Activated naive CD8-positive, alpha-beta T cell treated with anti-CD3 and anti-CD28 coated beads, Interleukin-2, amount 10 ng/mL, durations not matched to agents 7 days and 5 days (primary cell): ENCODE data around the gene MAN1A1. TPM values are rescaled to one million over a fixed set of nuclear protein-coding genes. Genes with fewer than 3 reads are reported as not detected.
A peak's percentile ranks its signal among the peaks of the same experiment; 100 is the strongest.

ENCODE experiments used
- ATAC-seq: fragments of 150-1000 bp; cut with Tn5 transposase; one replicate; pipeline ENCODE4 v1.10.0; 2021; ENCODE audit warnings: low read depth, moderate library complexity
- POLR2A ChIA-PET: fragments of 350-600 bp; sonication (Branson Sonifier 250); formaldehyde crosslinking; loops from one replicate; lab custom pipeline; 2021; ENCODE audit warnings: antibody characterized with exemption; lab: Charles Lee
- DNase-seq: peaks from one replicate; pipeline ENCODE4 v3.0.0; 2021
- H3K27ac Mint-ChIP-seq: one replicate; pipeline ENCODE4 v1.8.0; 2022; ENCODE audit warnings: mild to moderate bottlenecking, mixed read lengths
- H3K27me3 Mint-ChIP-seq: one replicate; pipeline ENCODE4 v1.8.0; 2022; ENCODE audit warnings: mild to moderate bottlenecking, moderate library complexity, mixed read lengths
- H3K36me3 Mint-ChIP-seq: one replicate; pipeline ENCODE4 v1.8.0; 2021; ENCODE audit warnings: mild to moderate bottlenecking, mixed read lengths
- H3K4me1 Mint-ChIP-seq: one replicate; pipeline ENCODE4 v1.8.0; 2021; ENCODE audit warnings: mixed read lengths
- H3K4me3 Mint-ChIP-seq: one replicate; pipeline ENCODE4 v1.8.0; 2022; ENCODE audit warnings: mild to moderate bottlenecking, moderate library complexity, mixed read lengths
- H3K9me3 Mint-ChIP-seq: one replicate; pipeline ENCODE4 v1.8.0; 2021; ENCODE audit warnings: mixed read lengths
- total RNA-seq, 2 experiments: library from RNA; stranded (reverse); gene quantifications; one replicate each; pipeline ENCODE4 v1.2.3, GENCODE V29; 2021

The MAN1A1 gene
- total RNA-seq, 2 experiments from 2014 or later, result 19.2 to 19.5 TPM

DNA sequence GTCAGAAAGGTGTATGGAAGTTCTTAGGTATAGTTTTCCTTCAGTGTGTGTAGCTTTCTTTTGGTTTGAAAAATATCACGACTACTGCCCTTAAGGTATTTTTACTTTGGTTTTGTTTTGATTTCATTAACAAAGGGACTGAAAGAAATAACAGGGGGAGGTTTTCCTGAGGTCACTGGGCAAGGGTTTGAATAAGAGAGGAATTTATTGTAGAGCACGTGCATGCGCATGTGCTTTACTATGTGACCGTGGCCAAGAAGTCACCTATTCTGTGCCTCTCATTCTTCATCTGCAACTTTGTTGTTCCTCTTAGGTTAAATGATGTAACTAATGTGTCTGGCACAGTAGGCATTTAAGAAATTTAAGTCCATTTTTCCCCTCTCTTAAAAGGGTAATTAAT lies 4.1 kb upstream of the MAN1A1 start:
- POLR2A ChIA-PET, result no interaction called here
- Mint-ChIP-seq H3K9me3 (no peaks in the 10 kb centered on the region), H3K36me3 (peaks cover 4% of the 10 kb centered on the region), H3K4me3 (no peak overlapping the region), H3K4me1 (peaks cover 15% of the 10 kb centered on the region), H3K27ac (no peak overlapping the region), H3K27me3 (peaks cover 2% of the 10 kb centered on the region)
- ATAC-seq, result no peak
- DNase-seq, result no peak

DNA sequence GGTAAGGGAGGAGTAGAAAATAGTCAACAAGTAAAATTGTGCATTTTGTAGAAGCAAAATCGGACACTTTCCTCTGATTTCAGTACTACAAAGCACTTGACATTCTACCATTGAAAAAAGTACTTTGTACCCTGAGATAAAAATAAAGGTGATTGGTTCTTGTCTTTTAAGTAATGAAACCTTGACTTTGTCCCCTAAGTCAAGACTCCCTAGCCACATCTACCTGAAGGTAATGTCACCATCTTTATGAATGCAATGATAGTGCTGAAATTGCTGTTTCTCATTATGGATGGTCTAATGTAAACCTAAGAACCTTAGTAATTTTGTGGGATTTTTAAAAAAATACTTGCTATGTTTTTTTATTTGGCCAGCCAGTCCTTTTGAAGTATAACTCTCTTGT lies 2.4 kb upstream of the MAN1A1 start:
- DNase-seq, result no peak
- POLR2A ChIA-PET, result no interaction called here
- H3K9me3 Mint-ChIP-seq, result no peaks in the 10 kb centered on the region
- H3K4me3 Mint-ChIP-seq, result peak overlapping the region; percentile 48
- no peak overlapping the region for H3K27ac Mint-ChIP-seq
- ATAC-seq, result no peak
- peaks cover 2% of the 10 kb centered on the region for H3K27me3 Mint-ChIP-seq
- peaks cover 8% of the 10 kb centered on the region for H3K36me3 Mint-ChIP-seq
- H3K4me1 Mint-ChIP-seq, result peaks cover 22% of the 10 kb centered on the region

DNA sequence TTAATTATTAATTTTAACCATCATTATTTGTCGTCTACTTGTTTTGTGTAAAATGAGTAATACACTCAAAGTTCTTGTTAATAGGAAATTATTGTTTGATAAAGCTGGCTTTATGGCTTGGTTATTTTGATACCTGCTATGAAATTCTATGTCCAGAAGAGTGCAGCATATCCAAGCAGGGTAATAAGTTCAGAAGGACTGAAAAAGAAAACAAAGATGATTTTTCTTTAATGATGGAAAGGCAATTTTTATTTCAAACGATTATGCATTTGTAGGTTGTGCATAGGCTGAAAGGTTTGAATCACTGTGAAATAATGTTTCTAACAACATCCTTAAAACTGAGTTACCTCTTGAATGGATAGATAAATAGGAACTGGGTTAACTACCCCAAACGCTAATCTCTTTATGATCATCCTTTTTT lies 1.4 kb upstream of the MAN1A1 start:
- no peak for DNase-seq
- Mint-ChIP-seq H3K27ac (peak overlapping the region; percentile 85), H3K9me3 (no peaks in the 10 kb centered on the region), H3K27me3 (peaks cover 2% of the 10 kb centered on the region), H3K4me1 (peaks cover 31% of the 10 kb centered on the region), H3K4me3 (peak overlapping the region; percentile 78), H3K36me3 (peaks cover 6% of the 10 kb centered on the region)
- POLR2A ChIA-PET, result interaction anchor here (0.8 to 2.0 kb wide), 7 partner anchors 11 to 497 kb away, joined by 3 to 10 read pairs (median 3); no protein-coding TSS in a partner anchor
- no peak for ATAC-seq

DNA sequence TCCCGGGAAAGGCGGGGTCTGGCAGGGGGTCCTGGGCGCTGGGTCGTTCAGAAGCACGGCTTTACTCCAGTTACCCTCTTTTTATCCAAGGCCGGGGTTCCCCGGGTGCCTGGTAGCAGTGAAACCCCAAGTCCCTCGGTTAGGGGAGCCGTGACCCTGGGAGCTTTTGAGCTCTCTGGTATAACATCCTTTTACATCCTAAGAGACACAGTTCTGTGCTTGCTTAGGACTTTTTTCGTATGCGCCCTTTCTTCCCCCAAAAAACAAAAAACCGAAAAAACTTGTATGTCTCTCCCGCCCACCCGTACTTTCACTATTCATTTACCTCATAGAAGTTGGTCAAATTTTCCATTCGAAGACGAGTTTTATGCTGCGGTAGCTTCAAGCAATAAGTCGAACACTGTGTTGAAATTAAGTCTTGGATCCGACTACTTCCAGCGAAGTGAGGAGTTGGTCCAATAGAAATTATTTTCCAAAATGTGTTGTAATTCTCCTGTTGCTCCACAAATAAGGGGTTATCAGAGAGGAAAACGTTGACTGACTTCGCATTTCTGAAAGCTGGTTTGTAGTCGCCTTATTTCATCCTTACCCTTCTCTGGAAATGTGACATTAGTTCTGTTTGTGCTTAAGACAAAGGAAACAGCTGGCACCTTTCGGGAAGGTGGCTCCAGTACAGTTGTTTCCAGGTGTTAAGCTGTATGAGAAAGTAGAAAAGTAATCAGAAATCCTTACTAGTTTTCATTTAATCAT lies 816 bp upstream of the MAN1A1 start:
- no peak for DNase-seq
- Mint-ChIP-seq H3K27ac (peak overlapping the region; percentile 85), H3K4me1 (peaks cover 34% of the 10 kb centered on the region), H3K36me3 (peaks cover 9% of the 10 kb centered on the region), H3K27me3 (peaks cover 2% of the 10 kb centered on the region), H3K4me3 (peak overlapping the region; percentile 78), H3K9me3 (no peaks in the 10 kb centered on the region)
- peak; percentile 12 for ATAC-seq
- POLR2A ChIA-PET, result interaction anchor here (0.8 to 2.0 kb wide), 9 partner anchors 10 to 497 kb away, joined by 3 to 10 read pairs (median 3); partner anchors contain the start of gene ASF1A

DNA sequence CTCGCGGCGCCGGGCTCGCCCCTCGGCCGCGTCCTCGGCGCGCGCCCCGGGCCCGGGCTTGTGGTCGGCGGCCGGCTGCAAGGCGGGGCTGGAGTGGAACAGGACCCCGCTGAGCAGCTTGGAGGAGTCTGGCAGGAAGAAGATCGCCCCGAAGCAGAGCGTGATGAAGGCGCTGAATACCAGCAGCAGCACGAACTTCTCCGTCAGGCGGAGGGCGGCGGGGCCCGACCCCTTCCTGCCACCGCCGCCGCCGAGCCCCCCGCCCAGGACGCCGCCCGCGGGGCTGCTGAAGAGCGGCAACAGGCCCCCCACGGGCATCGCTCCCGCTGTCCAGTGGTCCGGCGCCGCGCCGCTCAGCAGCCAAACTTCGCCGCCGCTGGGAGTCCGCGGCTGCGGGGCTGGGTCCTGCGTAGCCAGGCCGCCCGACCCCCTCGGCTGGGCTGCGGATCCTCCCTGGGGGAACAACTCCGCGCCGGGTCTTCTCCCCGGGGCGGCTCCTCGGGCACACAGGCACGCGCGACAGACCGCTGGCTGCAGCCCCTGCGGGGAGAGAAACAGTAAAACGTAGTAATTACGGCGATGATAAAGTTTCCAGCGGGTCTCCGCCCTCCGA lies 707 bp downstream of the MAN1A1 start:
- H3K4me1 Mint-ChIP-seq, result peaks cover 43% of the 10 kb centered on the region

DNA sequence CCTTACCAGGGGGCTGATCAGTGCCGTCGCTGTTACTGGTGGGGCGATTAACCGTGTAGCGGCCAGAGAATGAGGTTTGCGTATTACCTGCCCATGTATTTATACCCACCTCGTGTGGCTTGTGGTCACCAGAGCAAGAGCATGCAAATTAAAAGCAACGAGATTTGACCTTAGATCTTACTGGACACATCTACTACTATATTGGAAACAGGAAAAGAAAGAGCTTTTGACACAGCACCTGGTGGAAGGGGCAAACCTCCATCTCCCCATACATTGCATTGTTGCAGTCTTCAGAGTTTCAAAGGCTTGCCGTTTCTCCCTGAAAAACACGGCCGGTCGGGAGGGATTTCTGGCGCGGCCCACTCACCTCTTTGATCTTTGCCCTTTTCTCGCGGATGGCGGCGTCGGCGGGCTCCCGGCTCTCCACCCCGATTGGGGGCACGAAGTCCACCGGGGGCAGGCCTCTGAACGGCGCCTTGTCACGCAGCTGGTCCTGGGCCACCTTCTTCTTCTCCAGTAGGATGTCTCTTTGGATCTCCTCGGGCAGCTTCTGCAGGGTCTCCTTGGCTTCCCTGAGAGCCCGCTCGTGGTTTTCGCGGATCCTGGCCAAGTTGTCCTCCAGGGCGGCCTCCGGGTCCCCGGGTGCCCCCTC lies 1.3 kb downstream of the MAN1A1 start:
- H3K27me3 Mint-ChIP-seq, result no peaks in the 10 kb centered on the region
- peaks cover 42% of the 10 kb centered on the region for H3K4me1 Mint-ChIP-seq
- POLR2A ChIA-PET, result interaction anchor here (0.9 to 3.2 kb wide), 8 partner anchors 10 to 508 kb away, joined by 3 to 38 read pairs (median 4); partner anchors contain the start of gene ASF1A
- no peaks in the 10 kb centered on the region for H3K9me3 Mint-ChIP-seq
- peak overlapping the region; percentile 93 for H3K27ac Mint-ChIP-seq
- ATAC-seq (no peak), DNase-seq (peak; percentile 67)
- peaks cover 9% of the 10 kb centered on the region for H3K36me3 Mint-ChIP-seq
- H3K4me3 Mint-ChIP-seq, result peak overlapping the region; percentile 96

More for the DNA sequence above, 707 bp downstream of the MAN1A1 start:
- Mint-ChIP-seq H3K9me3 (no peaks in the 10 kb centered on the region), H3K27me3 (peaks cover 2% of the 10 kb centered on the region), H3K27ac (peak overlapping the region; percentile 88), H3K4me3 (peak overlapping the region; percentile 96), H3K36me3 (peaks cover 9% of the 10 kb centered on the region)
- POLR2A ChIA-PET, result interaction anchor here (0.9 to 3.2 kb wide), 3 partner anchors 17 to 455 kb away, joined by 3 to 38 read pairs (median 4); partner anchors contain the start of gene ASF1A
- ATAC-seq, result peak; percentile 5
- DNase-seq, result no peak

DNA sequence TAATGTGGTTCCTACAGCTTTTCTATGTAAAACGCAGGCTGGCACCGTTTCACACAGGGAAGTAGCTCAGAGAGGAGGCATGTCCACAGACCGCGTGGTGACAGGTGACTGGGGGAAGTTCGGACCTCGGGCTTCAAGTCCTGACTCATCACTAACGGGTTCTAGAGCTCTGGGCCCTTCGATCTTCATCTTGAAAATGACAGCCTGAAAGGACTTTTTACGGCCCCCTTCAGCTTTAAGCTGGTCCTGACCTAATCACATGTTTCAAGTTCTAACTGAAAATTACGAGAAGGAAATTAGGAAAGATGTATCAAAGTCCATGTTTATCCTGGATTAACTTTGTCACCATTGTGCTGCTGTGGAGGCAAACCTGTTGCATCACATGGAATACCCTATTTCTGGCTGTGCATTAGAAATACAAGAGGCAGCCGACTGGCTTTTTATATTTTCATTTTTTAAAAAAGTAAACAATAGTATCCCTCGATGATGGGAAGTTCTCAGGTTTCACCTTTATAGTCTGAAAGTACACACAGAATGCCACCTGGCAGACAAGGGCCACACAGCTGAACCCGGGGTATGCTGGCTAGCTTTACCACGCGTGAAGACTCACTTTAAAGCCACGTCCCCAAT lies 2.0 kb downstream of the MAN1A1 start:
- DNase-seq (no peak), ATAC-seq (no peak)
- H3K9me3 Mint-ChIP-seq, result no peaks in the 10 kb centered on the region
- H3K27ac Mint-ChIP-seq, result peak overlapping the region; percentile 93
- H3K36me3 Mint-ChIP-seq, result peaks cover 9% of the 10 kb centered on the region
- no peaks in the 10 kb centered on the region for H3K27me3 Mint-ChIP-seq
- H3K4me3 Mint-ChIP-seq, result peak overlapping the region; percentile 96
- H3K4me1 Mint-ChIP-seq, result peaks cover 42% of the 10 kb centered on the region
- POLR2A ChIA-PET, result interaction anchor here (0.9 to 3.2 kb wide), 11 partner anchors 9 to 509 kb away, joined by 3 to 38 read pairs (median 3); partner anchors contain the start of gene ASF1A

DNA sequence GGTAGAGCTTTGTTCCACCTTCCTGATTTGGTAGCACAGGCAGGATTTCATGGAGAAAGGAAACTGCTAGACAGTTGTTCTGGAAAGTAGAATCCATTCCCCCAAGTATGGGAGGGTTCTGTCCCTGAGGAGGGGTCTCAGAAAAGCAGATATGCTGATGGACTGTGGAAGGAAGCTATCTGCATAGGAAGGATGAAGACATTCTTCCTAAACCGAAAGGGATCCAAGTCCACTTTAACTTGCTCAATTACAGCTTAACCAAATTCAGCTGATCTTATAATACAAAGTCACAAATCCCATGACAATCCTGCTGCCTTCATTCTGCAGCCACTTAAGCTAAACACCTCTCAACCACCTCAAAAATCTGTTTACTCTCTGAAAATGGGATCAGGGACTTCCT lies 2.6 kb downstream of the MAN1A1 start:
- peaks cover 42% of the 10 kb centered on the region for H3K4me1 Mint-ChIP-seq
- DNase-seq, result no peak
- peaks cover 9% of the 10 kb centered on the region for H3K36me3 Mint-ChIP-seq
- peak overlapping the region; percentile 34 for H3K27ac Mint-ChIP-seq
- POLR2A ChIA-PET, result interaction anchor here (0.9 to 3.2 kb wide), 6 partner anchors 13 to 198 kb away, joined by 3 to 38 read pairs (median 3); no protein-coding TSS in a partner anchor
- ATAC-seq, result no peak
- H3K27me3 Mint-ChIP-seq, result no peaks in the 10 kb centered on the region
- peak overlapping the region; percentile 96 for H3K4me3 Mint-ChIP-seq
- no peaks in the 10 kb centered on the region for H3K9me3 Mint-ChIP-seq

DNA sequence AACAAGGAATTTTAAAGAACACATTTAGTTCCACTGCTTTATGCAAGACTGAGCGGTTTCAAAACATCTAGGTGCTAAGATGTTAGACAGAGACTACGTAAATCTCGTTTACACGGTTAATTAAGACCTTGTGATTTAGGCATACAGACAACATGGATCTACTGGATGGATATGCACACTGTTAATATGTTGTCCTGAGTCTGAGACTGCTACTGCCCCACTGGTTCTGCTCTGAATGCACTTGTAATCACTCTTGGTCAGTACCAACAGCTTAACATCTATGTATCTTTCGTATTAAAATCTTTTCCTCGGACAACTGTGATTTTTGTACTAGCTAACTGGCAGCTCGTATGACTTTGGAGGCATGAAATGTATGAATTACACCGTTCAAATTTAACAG lies 3.1 kb downstream of the MAN1A1 start:
- Mint-ChIP-seq H3K27ac (peak overlapping the region; percentile 34), H3K4me1 (peaks cover 39% of the 10 kb centered on the region), H3K27me3 (no peaks in the 10 kb centered on the region), H3K9me3 (no peaks in the 10 kb centered on the region), H3K36me3 (peaks cover 10% of the 10 kb centered on the region), H3K4me3 (peak overlapping the region; percentile 96)
- POLR2A ChIA-PET, result interaction anchor here (1.0 to 3.2 kb wide), 4 partner anchors 13 to 117 kb away, joined by 3 to 38 read pairs (median 4); no protein-coding TSS in a partner anchor
- no peak for DNase-seq
- no peak for ATAC-seq

DNA sequence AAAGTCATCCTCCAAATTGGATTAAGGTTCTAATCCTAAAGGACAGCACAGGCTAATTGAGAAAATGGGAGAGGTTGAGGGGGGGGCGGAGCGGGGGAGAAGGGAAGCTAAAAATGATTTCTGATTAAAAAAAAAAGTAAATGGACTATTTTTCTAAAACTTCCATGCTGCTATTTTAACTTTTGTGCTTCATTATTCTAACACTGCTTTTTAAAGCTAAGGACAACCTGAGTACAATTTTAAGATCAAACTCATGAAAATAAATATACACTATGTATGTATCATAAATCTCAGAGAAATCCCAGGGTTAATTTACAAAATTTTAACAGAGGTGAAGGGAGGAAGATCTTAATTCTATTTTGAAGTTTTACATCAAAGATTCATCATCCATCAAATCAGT lies 4.4 kb downstream of the MAN1A1 start:
- ATAC-seq, result no peak
- no peak for DNase-seq
- H3K27ac Mint-ChIP-seq, result no peak overlapping the region
- no peaks in the 10 kb centered on the region for H3K9me3 Mint-ChIP-seq
- H3K4me1 Mint-ChIP-seq, result peaks cover 47% of the 10 kb centered on the region
- H3K27me3 Mint-ChIP-seq, result no peaks in the 10 kb centered on the region
- POLR2A ChIA-PET, result no interaction called here
- H3K4me3 Mint-ChIP-seq, result peak overlapping the region; percentile 96
- H3K36me3 Mint-ChIP-seq, result peaks cover 16% of the 10 kb centered on the region

DNA sequence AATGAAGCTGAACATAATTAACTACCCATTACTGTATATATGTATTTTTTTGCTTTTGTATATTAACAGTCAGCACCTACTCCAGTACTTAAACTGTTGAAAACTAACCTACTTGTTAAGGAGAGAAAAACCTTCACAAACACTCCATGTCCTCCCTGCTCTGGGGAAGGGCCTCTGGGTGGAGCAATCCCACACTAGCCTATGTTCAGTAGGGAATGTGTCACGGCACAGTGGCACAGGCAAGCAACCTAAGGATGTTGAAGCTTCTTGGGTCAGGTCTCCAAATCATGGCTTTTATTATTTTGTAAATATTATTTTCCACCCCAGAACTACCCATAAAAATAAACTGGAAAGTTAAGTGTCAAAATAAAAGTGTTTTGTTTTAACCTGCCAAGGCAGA lies 5.3 kb downstream of the MAN1A1 start:
- DNase-seq, result no peak
- POLR2A ChIA-PET, result no interaction called here
- no peak for ATAC-seq
- no peaks in the 10 kb centered on the region for H3K9me3 Mint-ChIP-seq
- no peak overlapping the region for H3K4me3 Mint-ChIP-seq
- peaks cover 18% of the 10 kb centered on the region for H3K36me3 Mint-ChIP-seq
- H3K27me3 Mint-ChIP-seq, result no peaks in the 10 kb centered on the region
- no peak overlapping the region for H3K27ac Mint-ChIP-seq
- H3K4me1 Mint-ChIP-seq, result peaks cover 50% of the 10 kb centered on the region

DNA sequence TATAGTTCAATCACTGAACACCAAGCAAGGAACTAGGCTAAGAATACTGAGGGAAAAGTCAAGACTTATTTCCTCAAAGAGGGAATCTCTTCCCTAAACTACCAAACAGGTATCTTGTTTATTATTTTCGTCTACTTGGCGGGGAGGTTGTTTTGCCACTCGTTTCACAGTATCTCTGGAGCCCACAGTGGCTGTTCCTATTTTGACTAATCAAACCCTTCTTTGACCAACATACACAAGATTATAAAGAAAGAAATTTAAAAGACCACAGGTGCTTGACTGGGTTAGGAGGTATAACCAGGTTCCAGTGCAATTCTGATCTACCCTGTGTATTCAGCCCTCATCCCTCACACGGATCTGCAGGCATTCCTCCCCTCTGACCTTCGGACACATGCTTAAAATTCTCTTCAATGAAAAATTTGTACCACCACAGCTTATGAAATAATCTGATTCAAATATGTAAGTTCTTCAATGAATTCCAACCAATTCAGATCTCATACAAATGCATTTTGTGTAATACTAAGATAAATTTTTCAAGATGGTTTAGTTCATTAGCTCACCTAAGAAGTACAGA lies 5.9 kb downstream of the MAN1A1 start:
- ATAC-seq (no peak), DNase-seq (no peak)
- Mint-ChIP-seq H3K27ac (no peak overlapping the region), H3K36me3 (peaks cover 23% of the 10 kb centered on the region), H3K4me1 (peaks cover 55% of the 10 kb centered on the region), H3K9me3 (no peaks in the 10 kb centered on the region), H3K27me3 (no peaks in the 10 kb centered on the region), H3K4me3 (no peak overlapping the region)
- POLR2A ChIA-PET, result no interaction called here
